Measurements from ENCODE around the gene RIC3. TPM values are rescaled to one million over a fixed set of nuclear protein-coding genes. Genes with fewer than 3 reads are reported as not detected.

RIC3 gene
- total RNA-seq, 1 experiment from 2014 or later, result 23.7 TPM

DNA sequence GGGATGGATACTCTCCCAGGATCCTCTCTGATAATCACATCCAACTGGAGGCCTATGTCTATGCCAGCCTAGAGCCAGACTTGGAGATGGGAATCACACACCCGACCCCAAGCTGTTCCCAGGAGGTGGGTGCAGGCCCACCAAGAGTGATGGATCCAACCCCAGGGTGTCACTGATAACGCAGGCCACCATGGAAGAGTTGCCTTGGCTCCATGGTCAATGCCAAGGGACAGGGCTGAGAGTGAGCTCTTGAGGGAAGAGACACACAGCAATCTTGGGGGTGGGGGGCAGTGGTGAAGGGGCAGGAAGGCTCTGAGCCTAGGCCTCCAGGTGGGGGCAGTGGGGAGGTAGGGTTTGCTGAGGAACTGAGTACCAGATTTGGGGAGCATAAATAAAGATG lies 70.9 kb downstream of the RIC3 start:
- Histone ChIP-seq H2BK120ac (ENCODE audit: low read depth, low read length, poor library complexity, severe bottlenecking) (no peak overlapping the region), H3K9ac (ENCODE audit: extremely low read depth, insufficient read length, low read length) (no peak overlapping the region), H3K56ac (ENCODE audit: insufficient read length, low read depth, low read length) (no peak overlapping the region), H3T11ph (ENCODE audit: low read length) (no peak overlapping the region), H2AFZ (ENCODE audit: low read length) (no peak overlapping the region), H4K91ac (ENCODE audit: insufficient read length, low read depth, low read length) (no peak overlapping the region), H2BK5ac (ENCODE audit: insufficient read length, low read length) (no peak overlapping the region), H3K27ac (ENCODE audit: insufficient read length, low read depth, low read length) (no peak overlapping the region), H3K27me3 (ENCODE audit: insufficient read depth, low read length) (no peaks in the 10 kb centered on the region), H3K9me3 (ENCODE audit: control insufficient read depth, low read depth, low read length) (no peaks in the 10 kb centered on the region), H2AK5ac (ENCODE audit: insufficient read length, low read length) (no peak overlapping the region), H3K4ac (ENCODE audit: low read depth, low read length) (no peak overlapping the region), H2BK12ac (ENCODE audit: insufficient read length, low read depth, low read length) (no peak overlapping the region), H2BK15ac (ENCODE audit: low read depth, low read length) (no peak overlapping the region), H3K18ac (ENCODE audit: insufficient read length, low read depth, low read length) (no peak overlapping the region), H3K4me1 (ENCODE audit: insufficient read depth, low read length) (no peaks in the 10 kb centered on the region), H3K23me2 (ENCODE audit: insufficient read length, low read depth, low read length, poor library complexity, severe bottlenecking) (no peaks in the 10 kb centered on the region), H3K79me2 (ENCODE audit: insufficient read depth, low read length) (no peaks in the 10 kb centered on the region), H3K23ac (ENCODE audit: insufficient read length, low read depth, low read length) (no peak overlapping the region), H2BK20ac (ENCODE audit: low read depth, low read length, poor library complexity, severe bottlenecking) (no peak overlapping the region), H3K79me1 (ENCODE audit: insufficient read depth, low read depth, low read length, poor library complexity, severe bottlenecking) (no peaks in the 10 kb centered on the region), H3K14ac (ENCODE audit: insufficient read depth, low read length) (no peak overlapping the region), H4K8ac (replicated peaks; ENCODE audit: insufficient read length, low read depth, low read length) (no peak overlapping the region), H3K4me2 (ENCODE audit: insufficient read depth, insufficient read length, low read length) (no peak overlapping the region), H4K5ac (ENCODE audit: insufficient read length, low read depth, low read length) (no peak overlapping the region), H4K20me1 (ENCODE audit: control insufficient read depth, insufficient read depth, insufficient read length) (no peaks in the 10 kb centered on the region)
- H3K36me3 Mint-ChIP-seq (ENCODE audit: insufficient read depth in 1 of 3, low read depth in 3 of 3), result peaks cover 18 to 46% (median 27%) of the 10 kb centered on the region in 3 experiments; a peak in 5 of 7 replicates
- H3K4me3 Mint-ChIP-seq, result no peak overlapping the region
- DNase-seq, result no peak
- TF ChIP-seq, protein P1, sequence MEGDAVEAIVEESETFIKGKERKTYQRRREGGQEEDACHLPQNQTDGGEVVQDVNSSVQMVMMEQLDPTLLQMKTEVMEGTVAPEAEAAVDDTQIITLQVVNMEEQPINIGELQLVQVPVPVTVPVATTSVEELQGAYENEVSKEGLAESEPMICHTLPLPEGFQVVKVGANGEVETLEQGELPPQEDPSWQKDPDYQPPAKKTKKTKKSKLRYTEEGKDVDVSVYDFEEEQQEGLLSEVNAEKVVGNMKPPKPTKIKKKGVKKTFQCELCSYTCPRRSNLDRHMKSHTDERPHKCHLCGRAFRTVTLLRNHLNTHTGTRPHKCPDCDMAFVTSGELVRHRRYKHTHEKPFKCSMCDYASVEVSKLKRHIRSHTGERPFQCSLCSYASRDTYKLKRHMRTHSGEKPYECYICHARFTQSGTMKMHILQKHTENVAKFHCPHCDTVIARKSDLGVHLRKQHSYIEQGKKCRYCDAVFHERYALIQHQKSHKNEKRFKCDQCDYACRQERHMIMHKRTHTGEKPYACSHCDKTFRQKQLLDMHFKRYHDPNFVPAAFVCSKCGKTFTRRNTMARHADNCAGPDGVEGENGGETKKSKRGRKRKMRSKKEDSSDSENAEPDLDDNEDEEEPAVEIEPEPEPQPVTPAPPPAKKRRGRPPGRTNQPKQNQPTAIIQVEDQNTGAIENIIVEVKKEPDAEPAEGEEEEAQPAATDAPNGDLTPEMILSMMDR (conservative IDR thresholded peaks at IDR 0.05), result no peak
- H3K9me3 Mint-ChIP-seq, result no peaks in the 10 kb centered on the region
- no peak overlapping the region for H3K27ac Mint-ChIP-seq
- WGBS (ENCODE audit: extremely low coverage, insufficient read length, low lambda C conversion rate), result no CpG with 5 or more reads among the region's 2 CpGs
- H3K27me3 Mint-ChIP-seq (ENCODE audit: low read depth), result peaks cover 2% of the 10 kb centered on the region
- peaks cover 0 to under 1% of the 10 kb centered on the region in 2 experiments; a peak in 1 of 4 replicates for H3K4me1 Mint-ChIP-seq

Measured in H9 (cell line).